ENCODE measurements around the gene FBXO40. TPM values are rescaled to one million over a fixed set of nuclear protein-coding genes. Genes with fewer than 3 reads are reported as not detected.

Gene FBXO40
- total and polyA plus RNA-seq, 9 of the 15 experiments (the other 6 are each of a cell fraction or from before 2014, with no cell fraction given): 0.01 to 0.05 (median 0.04) TPM; not detected in 3

DNA sequence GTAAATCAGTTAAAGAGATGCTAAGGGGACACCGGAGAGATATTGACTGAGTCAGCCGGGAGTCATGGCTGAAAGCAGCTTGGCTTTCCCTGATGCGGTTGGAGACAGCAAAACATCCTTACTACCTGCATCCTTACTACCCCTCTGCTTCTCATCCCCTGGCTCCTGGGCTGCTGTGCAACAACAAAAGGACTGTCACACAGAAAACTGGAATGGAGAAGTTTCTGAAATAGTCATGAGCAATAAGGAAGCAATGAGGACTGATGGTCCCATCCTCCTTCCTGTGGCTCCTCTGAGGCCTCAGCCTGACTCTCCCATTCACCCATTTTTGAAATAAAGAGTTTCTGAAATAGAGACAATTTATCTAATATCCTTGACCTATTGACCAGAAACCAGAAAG, 66.4 kb downstream of the FBXO40 start:
- Histone ChIP-seq H3K9me3 (replicated peaks; ENCODE audit: control insufficient read depth, insufficient read depth, low read depth, low read length) (no peaks in the 10 kb centered on the region), H4K20me1 (replicated peaks; ENCODE audit: control insufficient read depth, insufficient read depth, low read length) (no peaks in the 10 kb centered on the region), H3K4me2 (ENCODE audit: insufficient read depth, low read length) (peak overlapping the region; percentile 74; the same call in 1 of the 2 replicates), H3K9ac (ENCODE audit: insufficient read depth in 1 of 2, low read depth in 2 of 2, low read length in 2 of 2) (no peak overlapping the region), H3K36me3 (ENCODE audit: control insufficient read depth, insufficient read depth, low read length) (peaks cover 3% of the 10 kb centered on the region; the same call in 1 of the 3 replicates), H3K79me2 (ENCODE audit: control insufficient read depth, insufficient read depth, low read length) (no peaks in the 10 kb centered on the region), H3K9me1 (ENCODE audit: control insufficient read depth, insufficient read depth, low read length) (no peaks in the 10 kb centered on the region), H3K4me3 (no peak overlapping the region), H3K4me1 (replicated peaks in 1 of 2; ENCODE audit: control insufficient read depth in 2 of 2, insufficient read depth in 2 of 2, low read length in 2 of 2) (peaks cover 0 to 5% of the 10 kb centered on the region in 2 experiments; a peak in 3 of 5 replicates), H3K27ac (ENCODE audit: extremely low read depth, low read depth, low read length) (no peak overlapping the region), H2AFZ (ENCODE audit: low read depth, low read length) (no peak overlapping the region), H3K27me3 (ENCODE audit: control insufficient read depth in 2 of 2, insufficient read depth in 2 of 2, low read length in 2 of 2) (no peaks in the 10 kb centered on the region)
- no peak for DNase-seq (ENCODE audit: extremely low read depth in 1 of 4, low spot score in 3 of 4)
- intact Hi-C loops (cut with micrococcal nuclease) (no loop called here), in situ Hi-C loops (cut with MboI) (no loop called here)
- CTCF ChIA-PET (ENCODE audit: low intra/inter-chr PET ratio): no interaction called here
- 47% methylated on average over 3 of the region's 3 CpGs for WGBS (ENCODE audit: insufficient coverage, low coverage, missing lambda C conversion rate)
- no peak for TF ChIP-seq SMARCA4 (IDR thresholded peaks at IDR 0.05)
- no peak for TF ChIP-seq DNMT1 (IDR thresholded peaks at IDR 0.05)
- BruUV-seq (replicated peaks): no TSS peak
- FAIRE-seq: no peak
- no peak for ATAC-seq
- POLR2A ChIA-PET: no interaction called here

GRCh38 chr3:121660356-121661171, 67.4 kb downstream of the FBXO40 start, which contains the start of gene HCLS1:
TSS of gene HCLS1 (minus strand) at chr3:121660903. CDS start at chr3:121658347, 2,556 bp downstream.
- Histone ChIP-seq H4K20me1 (replicated peaks; ENCODE audit: control insufficient read depth, insufficient read depth, low read length) (no peaks in the 10 kb centered on the region), H3K27ac (ENCODE audit: extremely low read depth, low read depth, low read length) (peak within 1 kb of the TSS; percentile 74; the same call in 2 of the 3 replicates), H3K4me1 (replicated peaks in 1 of 2; ENCODE audit: control insufficient read depth in 2 of 2, insufficient read depth in 2 of 2, low read length in 2 of 2) (peaks cover 0 to 5% of the 10 kb centered on the region in 2 experiments; a peak in 3 of 5 replicates), H3K79me2 (ENCODE audit: control insufficient read depth, insufficient read depth, low read length) (no peaks in the 10 kb centered on the region), H3K4me2 (ENCODE audit: insufficient read depth, low read length) (peak within 1 kb of the TSS; percentile 74), H3K9me1 (ENCODE audit: control insufficient read depth, insufficient read depth, low read length) (no peaks in the 10 kb centered on the region), H3K36me3 (ENCODE audit: control insufficient read depth, insufficient read depth, low read length) (peaks cover 6% of the 10 kb centered on the region; the same call in 1 of the 3 replicates), H3K4me3 (peak within 1 kb of the TSS; percentile 38), H3K27me3 (ENCODE audit: control insufficient read depth in 2 of 2, insufficient read depth in 2 of 2, low read length in 2 of 2) (no peaks in the 10 kb centered on the region), H2AFZ (ENCODE audit: low read depth, low read length) (peak within 1 kb of the TSS; percentile 96), H3K9me3 (replicated peaks; ENCODE audit: control insufficient read depth, insufficient read depth, low read depth, low read length) (no peaks in the 10 kb centered on the region), H3K9ac (ENCODE audit: insufficient read depth in 1 of 2, low read depth in 2 of 2, low read length in 2 of 2) (peak within 1 kb of the TSS; percentile 43 to 58; a peak in 3 of 4 replicates)
- intact Hi-C loops (cut with micrococcal nuclease): no loop called here
- DNase-seq (ENCODE audit: extremely low read depth in 1 of 4, low spot score in 3 of 4) (peak in 2 of 4 experiments; percentile 30 to 36), ATAC-seq (peak; percentile 83), FAIRE-seq (no peak)
- BruUV-seq (replicated peaks): TSS peak; percentile 75
- POLR2A ChIA-PET: interaction anchor here (0.6 to 1.0 kb wide), 2 partner anchors 9 to 40 kb away, joined by 3 to 4 read pairs; no protein-coding TSS in a partner anchor
- CTCF ChIA-PET (ENCODE audit: low intra/inter-chr PET ratio): no interaction called here
- 18% methylated on average over 9 of the region's 9 CpGs for WGBS (ENCODE audit: insufficient coverage, low coverage, missing lambda C conversion rate)
- in situ Hi-C loops (cut with MboI): no loop called here
- TF ChIP-seq, protein P1, sequence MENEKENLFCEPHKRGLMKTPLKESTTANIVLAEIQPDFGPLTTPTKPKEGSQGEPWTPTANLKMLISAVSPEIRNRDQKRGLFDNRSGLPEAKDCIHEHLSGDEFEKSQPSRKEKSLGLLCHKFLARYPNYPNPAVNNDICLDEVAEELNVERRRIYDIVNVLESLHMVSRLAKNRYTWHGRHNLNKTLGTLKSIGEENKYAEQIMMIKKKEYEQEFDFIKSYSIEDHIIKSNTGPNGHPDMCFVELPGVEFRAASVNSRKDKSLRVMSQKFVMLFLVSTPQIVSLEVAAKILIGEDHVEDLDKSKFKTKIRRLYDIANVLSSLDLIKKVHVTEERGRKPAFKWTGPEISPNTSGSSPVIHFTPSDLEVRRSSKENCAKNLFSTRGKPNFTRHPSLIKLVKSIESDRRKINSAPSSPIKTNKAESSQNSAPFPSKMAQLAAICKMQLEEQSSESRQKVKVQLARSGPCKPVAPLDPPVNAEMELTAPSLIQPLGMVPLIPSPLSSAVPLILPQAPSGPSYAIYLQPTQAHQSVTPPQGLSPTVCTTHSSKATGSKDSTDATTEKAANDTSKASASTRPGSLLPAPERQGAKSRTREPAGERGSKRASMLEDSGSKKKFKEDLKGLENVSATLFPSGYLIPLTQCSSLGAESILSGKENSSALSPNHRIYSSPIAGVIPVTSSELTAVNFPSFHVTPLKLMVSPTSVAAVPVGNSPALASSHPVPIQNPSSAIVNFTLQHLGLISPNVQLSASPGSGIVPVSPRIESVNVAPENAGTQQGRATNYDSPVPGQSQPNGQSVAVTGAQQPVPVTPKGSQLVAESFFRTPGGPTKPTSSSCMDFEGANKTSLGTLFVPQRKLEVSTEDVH (IDR thresholded peaks at IDR 0.05; ENCODE audit: low read depth, partially characterized antibody): peak; percentile 42
- peak; percentile 52 for TF ChIP-seq L3MBTL2 (IDR thresholded peaks at IDR 0.05)
- no peak for TF ChIP-seq SRSF9 (IDR thresholded peaks at IDR 0.05; ENCODE audit: borderline replicate concordance, low read depth, low read length)
- peak; percentile 36; the same call in 1 of the 2 replicates for TF ChIP-seq EP400 (IDR thresholded peaks at IDR 0.05)
- TF ChIP-seq SLC30A9 (CRISPR knock-in tag; IDR thresholded peaks at IDR 0.05): no peak
- peak; percentile 63 for TF ChIP-seq ZFX (CRISPR knock-in tag; IDR thresholded peaks at IDR 0.05)
- TF ChIP-seq, protein P2, sequence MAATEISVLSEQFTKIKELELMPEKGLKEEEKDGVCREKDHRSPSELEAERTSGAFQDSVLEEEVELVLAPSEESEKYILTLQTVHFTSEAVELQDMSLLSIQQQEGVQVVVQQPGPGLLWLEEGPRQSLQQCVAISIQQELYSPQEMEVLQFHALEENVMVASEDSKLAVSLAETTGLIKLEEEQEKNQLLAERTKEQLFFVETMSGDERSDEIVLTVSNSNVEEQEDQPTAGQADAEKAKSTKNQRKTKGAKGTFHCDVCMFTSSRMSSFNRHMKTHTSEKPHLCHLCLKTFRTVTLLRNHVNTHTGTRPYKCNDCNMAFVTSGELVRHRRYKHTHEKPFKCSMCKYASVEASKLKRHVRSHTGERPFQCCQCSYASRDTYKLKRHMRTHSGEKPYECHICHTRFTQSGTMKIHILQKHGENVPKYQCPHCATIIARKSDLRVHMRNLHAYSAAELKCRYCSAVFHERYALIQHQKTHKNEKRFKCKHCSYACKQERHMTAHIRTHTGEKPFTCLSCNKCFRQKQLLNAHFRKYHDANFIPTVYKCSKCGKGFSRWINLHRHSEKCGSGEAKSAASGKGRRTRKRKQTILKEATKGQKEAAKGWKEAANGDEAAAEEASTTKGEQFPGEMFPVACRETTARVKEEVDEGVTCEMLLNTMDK (IDR thresholded peaks at IDR 0.05; ENCODE audit: borderline replicate concordance, insufficient read depth, low read depth, low read length, poor library complexity, severe bottlenecking): no peak
- no peak for TF ChIP-seq ZNF212 (CRISPR knock-in tag; IDR thresholded peaks at IDR 0.05)
